HG03457 (cell line): ENCODE results near the gene PSMC5.
"Not testable (repeated sequence)": the region's sequence is repeated elsewhere in the genome, so short reads cannot be mapped to it uniquely, and the experiment has no call there.

Experiments used
- ATAC-seq: cut with Tn5 transposase; IDR thresholded peaks from one replicate; pipeline ENCODE4 v1.9.1; 2021; ENCODE audit warnings: moderate number of reproducible peaks; ENCODE audit not compliant: unreplicated experiment

The PSMC5 gene

DNA sequence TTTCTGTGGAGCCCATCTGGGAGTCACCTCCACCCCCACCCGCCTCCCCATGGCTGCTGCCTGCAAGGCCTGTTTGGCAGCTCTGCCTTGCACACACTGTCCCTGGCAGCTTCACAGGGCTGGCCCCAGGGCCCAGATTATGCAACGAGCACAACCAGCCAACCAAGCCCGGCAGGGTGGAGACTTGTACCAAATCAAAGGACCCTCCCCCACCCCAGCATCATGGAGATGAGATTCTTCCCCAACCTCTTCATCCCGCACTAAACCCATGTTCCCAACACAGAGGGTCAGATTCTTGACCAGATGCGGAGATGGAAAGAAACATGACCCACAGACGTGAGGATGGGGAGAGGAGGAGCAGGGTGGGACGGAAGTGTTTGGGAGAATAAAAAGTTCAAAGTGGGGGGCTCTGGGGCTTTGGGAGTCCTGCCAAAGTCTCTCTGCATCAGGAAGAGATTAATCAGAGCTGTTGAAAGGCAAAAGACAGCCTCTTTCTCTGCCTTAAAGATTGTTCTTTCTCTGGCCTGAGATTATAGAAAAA, 11.5 kb downstream of the PSMC5 start:
- ATAC-seq = no peak

DNA sequence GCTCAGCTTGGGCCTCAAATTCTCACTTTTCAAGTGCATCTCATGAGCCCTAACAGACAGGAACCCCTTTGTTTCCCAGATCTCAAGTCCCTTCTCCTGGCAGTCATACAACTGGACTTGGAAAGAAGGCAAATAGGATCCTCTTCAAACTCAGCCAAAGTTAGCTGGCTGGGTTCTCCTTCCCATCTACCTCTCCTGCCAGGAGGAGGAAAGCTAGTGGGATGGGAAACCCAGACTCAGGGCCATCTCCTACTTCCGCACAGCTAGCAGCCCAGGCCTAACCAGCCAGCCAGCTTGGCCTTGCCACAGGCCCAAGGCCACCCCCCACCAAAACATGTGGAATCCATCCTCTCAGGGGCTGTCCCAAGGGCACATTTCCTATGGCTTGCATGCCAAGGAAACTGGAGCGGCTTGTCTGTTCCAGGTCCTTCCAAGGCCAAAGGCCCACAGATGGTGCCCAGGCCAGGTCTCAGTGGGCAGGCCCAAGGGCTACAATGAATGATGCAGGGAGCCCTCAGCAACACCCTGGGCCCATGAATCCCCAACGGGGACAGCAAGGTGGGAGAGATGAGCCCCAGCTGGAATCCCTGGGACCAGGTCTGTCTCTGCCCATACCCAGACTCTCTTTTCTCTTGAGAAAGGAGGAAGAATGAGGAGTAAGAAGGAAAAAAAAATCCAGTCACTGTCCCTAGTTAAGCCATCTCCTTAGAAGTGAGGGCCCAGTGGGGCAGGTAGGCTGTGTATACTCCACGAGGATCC, 13.5 kb downstream of the PSMC5 start:
- ATAC-seq = no peak

DNA sequence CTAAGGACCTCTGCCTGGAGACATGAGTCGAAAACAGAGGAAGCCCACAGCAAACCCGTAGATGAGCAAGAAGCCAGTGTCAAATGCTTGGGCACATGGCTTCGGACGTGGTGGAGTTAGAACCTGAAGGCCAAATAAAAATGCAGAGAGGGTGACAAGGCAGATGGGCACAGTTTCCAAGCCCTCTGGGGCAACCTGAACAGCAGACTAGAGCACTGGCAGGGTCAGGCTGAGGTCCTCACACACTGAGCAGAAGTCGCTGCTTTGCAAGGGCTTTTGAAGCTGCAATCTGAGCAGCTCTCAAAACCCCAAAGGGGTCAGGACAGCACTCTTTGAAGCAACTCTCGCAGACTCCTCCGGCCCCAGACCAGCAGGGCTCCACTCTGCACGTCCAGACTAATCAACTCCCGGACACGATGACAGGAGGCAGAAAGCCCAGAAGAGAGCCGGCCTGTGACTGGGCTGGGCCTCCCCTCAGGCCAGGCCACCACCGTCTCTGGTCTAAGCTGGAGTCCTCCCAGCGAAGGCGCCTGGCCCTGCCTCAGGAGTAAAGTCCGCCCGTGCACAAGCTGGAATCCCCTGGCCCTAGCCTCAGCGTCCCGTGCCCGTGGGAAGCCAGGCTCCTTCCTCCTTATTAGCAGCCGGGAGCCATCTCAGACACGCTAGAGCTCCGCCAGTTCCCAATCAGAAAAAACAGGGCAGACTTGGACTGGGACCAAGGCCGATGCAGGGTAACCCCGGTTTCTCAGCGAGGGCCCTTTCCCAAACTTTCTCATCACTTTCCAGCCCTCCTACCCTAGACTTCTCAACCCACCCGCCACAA, 14.3 kb downstream of the PSMC5 start:
- no peak for ATAC-seq

DNA sequence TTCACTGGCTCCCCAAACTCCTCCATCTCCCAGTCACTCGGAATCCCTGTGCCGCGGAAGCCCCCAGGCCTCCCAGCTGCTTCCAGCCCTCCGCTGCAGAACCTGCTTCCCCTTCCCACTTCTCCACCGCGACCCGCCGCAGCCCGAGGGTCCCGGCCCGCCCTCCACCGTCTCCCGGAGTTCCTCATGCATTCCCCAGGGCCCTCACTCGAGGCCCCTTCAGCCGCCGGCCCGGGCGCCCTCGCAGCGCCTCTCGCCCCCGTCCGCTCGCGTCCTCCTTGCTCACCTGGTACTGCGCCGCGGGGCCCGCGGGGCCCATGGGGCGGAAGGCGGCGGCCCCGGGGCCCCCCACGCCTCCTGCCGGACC, 14.9 kb downstream of the PSMC5 start:
- peak; percentile 6 for ATAC-seq

DNA sequence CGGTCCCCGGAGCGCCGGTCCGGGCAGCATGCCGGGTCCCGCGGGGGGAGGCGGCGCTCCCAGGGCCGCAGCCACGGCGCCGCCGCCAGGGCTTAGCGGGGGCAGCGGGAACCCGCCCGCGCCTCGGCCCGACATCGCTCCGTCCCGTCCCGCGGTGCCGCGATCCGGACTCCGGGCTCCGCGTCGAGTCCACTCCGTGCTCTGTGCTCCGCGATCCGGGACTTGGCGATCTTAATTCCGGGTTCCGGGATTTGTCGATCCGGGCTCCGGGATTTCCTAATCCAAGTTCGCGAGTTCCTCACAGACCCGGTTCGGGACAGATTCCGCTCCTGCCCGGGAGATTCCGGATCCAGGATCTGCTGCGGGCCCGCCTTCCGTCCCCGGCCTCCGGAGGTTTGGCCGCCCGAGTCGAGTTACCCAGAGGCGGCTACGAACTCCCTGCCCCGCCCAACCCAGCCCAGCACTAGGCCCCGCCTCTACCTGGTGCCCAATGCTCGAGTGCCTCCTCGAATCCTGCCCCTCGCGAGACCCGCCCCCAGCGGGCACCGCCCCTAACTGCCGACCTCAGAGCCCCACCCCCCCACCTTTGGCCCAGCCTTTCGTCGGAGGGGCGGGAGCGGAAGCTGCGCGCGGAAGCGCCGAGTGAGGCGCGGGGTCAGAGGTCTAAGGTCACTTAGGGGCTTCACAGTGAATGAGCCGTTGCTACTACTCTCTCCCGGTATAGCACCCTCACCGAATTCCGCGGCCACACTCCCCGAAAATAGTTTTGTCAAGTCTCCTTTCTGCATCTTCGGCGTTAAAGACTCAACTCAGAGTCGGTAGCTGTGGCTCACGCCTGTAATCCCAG, 15.5 kb downstream of the PSMC5 start, which contains the start of gene SMARCD2:
SMARCD2 (minus strand) TSS at position 146 of the 847 bp plus-strand sequence; CDS start at position 135, 11 bp downstream.
- ATAC-seq = peak; percentile 64

DNA sequence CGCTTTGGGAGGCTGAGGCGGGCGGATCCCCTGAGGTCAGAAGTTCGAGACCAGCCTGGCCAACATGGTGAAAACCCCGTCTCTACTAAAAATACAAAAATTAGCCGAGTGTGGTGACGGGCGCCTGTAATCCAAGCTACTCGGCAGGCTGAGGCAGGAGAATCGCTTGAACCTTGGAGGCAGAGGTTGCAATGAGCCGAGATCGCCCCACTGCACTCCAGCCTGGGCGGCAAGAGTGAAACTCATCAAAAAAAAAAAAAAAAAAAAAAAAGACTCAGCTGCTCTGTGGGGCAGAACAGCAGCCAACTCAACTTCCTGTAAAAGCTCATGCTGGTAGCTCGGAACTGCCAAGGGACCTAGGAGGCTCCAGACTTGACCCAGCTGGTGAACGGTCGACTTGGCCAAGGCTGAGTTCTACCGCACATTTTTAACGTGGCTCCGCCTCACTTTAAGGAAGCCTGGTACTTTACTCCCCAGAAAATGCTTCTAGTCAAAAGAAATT, 16.2 kb downstream of the PSMC5 start:
- not testable (repeated sequence) for ATAC-seq

DNA sequence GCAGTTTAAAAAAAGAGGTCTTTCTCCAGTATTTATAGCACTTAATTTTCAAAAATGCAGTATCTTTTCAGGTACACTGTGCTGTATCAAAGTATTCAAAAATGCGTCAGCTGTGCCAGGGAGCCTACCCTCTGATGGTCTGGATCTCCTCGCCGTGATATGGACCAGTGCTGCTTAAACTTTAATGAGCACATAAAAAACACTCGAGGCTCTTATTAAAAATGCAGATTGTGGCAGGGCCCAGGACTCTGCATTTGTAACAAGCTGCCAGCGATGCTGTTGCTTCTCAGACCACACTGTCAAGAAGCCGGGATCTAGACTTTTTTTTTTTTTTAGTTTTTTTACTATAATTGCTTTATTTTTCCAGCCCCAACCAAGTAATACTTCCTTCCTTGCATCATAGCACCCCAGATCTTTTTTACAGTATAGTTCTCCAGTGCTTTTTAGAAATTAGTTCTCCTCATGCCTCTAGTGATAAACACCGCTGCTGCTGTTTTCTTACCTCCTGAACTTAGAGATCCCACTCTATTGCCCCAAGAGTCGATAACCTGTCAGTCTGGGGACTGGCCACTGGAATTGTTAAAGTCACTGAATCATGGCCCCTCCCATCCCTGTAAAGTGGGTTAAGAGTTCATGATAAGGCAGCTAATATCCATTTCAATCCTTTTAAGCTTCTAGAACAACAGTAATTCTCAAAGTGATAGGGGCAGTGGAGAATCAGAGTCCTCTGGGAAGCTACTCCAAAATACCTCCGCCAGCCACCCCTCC, 16.9 kb downstream of the PSMC5 start:
- ATAC-seq = no peak

DNA sequence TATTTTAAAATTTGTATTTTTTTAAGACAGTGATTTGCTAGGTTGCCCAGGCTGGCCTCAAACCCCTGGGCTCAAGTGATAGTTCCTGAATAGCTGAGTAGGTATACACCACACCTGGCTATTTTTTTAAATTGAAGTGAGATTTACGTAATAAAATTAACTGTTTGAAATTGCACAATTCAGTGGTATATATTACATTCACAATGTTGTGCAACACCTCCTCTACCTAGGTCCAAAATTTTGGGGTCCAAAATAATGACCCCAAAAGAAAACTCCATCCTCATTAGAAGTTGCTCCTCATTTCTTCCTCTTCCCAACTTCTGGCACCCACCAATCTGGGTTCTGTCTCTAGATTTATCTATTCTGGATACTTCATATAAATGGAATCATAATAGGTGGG, 18.3 kb downstream of the PSMC5 start:
- no peak for ATAC-seq

DNA sequence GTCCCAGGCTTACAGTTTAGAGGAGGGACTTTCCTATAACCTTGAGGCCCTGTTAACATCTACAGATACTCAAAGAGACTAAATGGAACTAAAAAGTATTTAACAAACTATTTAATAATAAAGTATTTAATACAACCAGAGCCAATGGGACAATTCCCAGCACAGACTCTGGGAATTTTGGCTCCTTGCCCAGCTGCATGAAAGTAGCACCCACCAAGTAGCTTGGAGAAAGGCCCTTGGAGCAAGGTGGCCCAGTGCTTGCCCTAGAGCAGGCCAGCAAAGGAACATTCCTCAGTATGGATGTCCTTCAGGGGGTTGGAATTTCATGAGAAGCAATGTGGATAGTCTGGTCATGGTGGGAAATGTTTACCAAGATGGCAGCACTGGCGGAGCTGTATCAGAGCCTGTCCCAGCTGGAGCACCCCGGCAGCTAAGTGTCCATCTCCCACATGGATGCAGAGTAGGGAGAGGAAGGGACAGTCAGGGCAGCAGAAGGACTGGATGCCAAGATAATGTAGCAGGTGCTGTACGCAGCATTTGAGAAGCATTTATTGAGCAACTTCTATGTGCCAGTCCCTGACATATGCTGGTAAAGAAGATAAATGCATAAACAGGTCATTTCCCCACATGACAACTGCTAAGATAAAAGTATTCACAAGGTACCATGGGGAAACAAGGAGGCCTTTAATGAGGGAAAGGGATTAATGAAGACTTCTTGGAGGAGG, 20.5 kb downstream of the PSMC5 start:
- ATAC-seq = no peak

DNA sequence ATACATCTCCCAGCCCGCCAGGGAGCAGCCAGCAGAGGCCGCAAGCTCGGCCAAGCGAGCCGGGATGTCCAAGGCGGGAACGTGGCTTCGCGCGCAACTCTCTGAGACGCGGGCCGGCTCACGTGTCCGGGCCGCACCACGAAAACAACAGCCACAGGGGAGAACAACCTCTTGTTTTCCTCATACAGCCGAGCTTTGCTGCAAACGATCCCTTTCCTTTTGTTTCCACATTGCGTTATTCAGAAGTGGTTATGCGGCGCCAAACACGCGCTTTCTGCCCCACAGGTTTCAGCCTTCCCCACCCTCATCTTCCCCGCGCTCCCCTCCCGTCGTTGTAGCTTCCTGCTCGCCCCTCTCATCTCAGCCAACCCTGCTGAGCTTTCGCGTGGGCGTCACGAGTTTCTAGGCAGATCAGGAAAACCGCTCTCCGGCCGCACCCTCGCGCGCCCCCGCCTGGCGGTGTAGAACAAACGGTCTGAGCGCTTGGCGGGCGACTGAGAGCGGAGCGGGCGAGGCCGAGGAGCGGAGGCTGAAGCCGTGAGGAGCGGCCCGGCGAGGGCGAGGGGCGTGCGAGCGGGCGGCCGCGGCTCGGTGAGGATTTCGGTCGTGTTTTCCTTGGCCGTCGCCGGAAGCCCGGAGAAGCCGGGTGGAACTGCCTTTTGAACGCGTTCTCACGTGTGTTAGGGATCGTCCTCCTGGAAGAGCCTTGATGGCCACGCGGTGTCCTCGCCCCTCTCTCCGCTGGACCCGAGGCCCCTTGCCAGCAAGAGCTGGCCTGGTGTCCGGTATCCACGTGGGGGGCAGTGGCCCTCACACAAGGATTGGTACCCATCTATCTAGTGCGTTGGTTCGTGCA, 21.8 kb downstream of the PSMC5 start:
- no peak for ATAC-seq

DNA sequence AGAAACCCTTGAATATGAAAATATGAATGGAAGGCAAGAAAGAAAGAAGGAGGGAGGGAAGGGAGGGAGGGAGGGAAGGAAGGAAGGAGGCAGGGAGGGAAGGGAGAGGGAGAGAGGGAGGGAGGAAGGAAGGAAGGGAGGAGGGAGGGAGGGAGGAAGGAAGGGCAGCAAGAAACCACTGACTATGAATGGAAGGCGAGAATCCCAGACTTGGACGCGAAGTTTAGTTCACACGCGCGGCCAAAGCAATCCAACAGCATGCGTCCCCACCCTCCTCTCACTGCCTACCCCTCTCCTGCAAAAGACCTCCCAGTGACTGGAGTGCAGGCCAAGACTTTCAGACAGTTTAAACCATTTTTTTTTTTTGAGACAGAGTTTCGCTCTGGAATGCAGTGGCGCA, 23.2 kb downstream of the PSMC5 start:
- ATAC-seq = no peak

DNA sequence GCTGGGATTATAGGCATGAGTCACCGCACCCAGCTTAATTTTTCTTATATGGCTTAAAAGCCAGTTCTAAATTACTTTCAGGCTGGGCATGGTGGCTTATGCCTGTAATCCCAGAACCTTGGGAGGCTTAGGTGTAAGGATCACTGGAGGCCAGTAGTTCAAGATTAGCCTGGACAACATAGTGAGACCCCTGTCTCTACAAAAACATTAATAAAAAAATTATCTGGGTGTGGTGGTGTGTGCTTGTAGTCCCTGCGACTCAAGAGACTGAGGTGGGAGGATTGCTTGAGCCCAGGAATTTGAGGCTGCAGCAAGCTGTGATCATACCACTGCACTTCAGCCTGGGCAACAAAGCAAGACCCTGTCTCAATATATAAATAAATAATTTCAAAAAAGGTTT, 26.0 kb downstream of the PSMC5 start:
- ATAC-seq = no peak

DNA sequence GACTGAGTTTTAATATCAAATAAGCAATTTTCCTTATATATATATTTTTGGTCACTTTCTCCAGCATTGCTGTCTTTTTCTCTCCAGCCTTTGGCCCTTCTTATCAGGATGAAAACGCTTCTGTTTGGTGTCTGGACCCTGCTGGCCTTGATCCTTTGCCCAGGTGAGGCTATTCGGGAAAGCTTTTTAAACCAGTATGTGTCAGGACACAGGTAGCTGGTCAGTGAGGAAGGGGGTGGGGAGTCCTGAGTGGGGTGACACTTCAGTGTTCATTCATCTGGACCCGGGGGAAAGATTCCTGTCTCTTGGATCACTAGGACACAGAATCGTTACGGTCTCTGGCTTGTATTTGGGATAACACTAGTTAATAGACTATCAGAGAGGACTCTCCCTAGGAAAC, 27.5 kb downstream of the PSMC5 start:
- ATAC-seq = no peak

DNA sequence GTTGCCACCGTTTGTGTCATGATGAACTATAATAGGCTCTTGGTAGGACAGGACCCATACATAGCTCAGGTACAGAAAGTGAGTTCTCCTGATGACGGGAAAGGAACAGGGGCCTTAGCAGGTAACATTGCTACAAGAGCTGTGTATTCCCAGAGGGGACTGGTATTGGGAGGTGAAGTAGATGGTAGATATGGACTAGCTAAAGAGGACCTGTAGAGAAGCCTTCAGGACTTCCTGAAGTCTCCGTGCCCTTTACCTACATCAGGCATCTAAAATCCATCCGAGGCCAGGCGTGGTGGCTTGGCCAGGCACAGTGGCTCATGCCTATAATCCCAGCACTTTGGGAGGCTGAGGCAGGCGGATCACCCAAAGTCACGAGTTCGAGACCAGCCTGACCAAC, 28.0 kb downstream of the PSMC5 start:
- ATAC-seq = no peak

DNA sequence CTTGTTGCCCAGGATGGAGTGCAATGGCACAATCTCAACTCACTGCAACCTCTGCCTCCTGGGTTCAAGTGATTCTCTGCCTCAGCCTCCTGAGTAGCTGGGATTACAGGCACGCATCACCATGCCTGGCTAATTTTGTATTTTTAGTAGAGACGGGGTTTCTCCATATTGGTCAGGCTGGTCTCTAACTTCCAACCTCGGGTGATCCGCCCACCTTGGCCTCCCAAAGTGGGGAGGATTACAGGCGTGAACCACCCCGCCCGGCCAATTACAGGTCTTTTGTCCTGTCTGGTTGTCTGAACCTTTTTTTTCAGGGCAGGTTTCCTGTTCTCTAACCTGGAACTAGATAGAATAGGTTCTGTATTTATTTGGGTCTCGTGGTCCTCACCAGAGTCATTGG, 29.2 kb downstream of the PSMC5 start:
- ATAC-seq = not testable (repeated sequence)

DNA sequence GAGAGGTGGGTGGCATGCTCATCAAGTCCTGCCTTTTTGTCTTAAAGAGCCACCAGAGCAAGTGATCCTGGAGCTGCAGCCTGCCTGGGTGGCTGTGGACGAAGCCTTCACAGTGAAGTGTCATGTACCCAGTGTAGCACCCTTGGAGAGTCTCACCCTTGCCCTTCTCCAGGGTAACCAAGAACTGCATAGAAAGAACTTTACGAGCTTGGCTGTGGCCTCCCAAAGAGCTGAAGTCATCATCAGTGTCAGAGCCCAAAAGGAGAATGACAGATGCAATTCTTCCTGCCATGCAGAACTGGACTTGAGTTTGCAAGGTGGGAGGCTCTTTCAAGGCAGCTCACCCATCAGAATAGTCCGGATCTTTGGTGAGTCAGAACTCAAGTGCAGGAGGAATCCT, 32.0 kb downstream of the PSMC5 start:
- ATAC-seq = no peak

DNA sequence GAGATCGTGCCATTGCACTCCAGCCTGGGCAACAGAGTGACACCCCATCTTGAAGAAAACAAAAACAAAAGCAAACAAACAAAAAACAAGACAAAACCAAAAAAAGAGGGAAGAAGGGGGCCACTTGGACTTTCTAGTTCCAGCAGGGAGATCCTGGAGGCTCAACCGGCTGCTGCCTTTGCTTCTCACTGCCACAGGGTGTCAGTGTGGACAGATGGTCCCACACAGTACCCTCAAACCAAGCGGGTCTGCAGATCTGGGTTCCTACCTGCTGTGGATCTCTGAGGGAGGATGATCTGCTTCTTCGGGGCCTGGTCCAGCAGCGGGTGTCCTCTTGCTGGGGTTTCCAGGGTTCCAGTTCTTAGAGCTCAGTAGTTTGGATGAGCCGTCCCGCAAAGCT, 39.4 kb downstream of the PSMC5 start:
- ATAC-seq = not testable (repeated sequence)

DNA sequence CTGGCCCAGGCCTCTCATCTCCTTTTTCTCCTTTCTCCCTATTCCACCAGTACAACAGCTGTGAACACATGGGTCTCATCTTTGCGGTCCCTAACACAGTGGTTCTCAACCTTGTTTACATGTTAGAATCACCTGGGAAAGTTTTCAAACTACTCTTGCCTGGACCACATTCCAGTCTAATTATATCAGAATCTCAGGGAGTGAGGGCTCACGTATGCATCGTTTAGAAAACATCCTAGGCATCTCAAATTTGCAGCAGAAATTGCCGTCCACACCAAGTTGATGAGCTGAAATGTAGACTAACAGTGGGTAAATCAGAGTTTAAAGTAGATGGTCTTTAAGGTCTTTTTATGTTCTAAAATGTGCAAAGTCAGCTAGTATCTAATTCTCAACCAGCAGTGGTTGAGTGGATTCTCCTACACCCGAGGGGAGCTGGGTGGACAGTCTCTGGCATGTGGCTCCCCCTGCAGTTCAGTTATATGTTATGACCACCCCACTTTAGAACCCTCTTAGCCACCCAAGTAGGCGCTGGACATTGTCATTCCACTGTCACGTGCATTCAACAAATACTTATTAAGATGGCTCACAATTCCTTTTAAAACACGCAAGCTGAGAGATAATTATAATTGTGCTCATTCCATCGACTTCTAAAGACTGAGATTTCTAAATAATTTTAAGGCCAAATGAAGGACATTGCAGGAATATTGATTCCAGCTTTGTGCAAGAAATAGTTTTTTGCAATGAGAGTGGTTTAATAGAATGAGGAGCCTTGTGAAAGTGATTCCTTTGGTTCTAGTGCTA, 42.5 kb downstream of the PSMC5 start:
- not testable (repeated sequence) for ATAC-seq
